Cerebellar cortex (tissue), 1 donor: ENCODE results near the gene STK16.
A peak's percentile ranks its signal among the peaks of the same experiment; 100 is the strongest.
"Not testable (repeated sequence)": the region's sequence is repeated elsewhere in the genome, so short reads cannot be mapped to it uniquely, and the experiment has no call there.

Experiments
- DNase-seq: peaks from one replicate; pipeline ENCODE4 v3.0.0-alpha.2; 2015; ENCODE audit warnings: low spot score

STK16 gene

GRCh38 chr2:219245148-219245898 lies at the start of gene STK16, which contains the start of gene GLB1L:
Gene STK16, plus strand, starts transcription at chr2:219245479. Its CDS starts 521 bp downstream, at chr2:219246000.
Gene GLB1L, minus strand, starts transcription at chr2:219245444. Its CDS starts 1,871 bp downstream, at chr2:219243573.
- DNase-seq: peak; percentile 92

- no peak for DNase-seq
These were observed 47.9 kb upstream of the STK16 start for GRCh38 chr2:219197388-219197787.

GRCh38 chr2:219198974-219199373 lies 46.3 kb upstream of the STK16 start:
- no peak for DNase-seq

- no peak for DNase-seq
These were observed 45.6 kb upstream of the STK16 start for GRCh38 chr2:219199470-219200211.

- not testable (repeated sequence) for DNase-seq
These were observed 44.6 kb upstream of the STK16 start for GRCh38 chr2:219200502-219201326.

- DNase-seq: not testable (repeated sequence)
These were observed 43.9 kb upstream of the STK16 start for GRCh38 chr2:219201331-219201730.

- DNase-seq: no peak
These were observed 40.7 kb upstream of the STK16 start for GRCh38 chr2:219204425-219205164.

GRCh38 chr2:219205165-219205538 lies 40.1 kb upstream of the STK16 start:
- DNase-seq: no peak

GRCh38 chr2:219205981-219206327 lies 39.3 kb upstream of the STK16 start:
- no peak for DNase-seq

- peak; percentile 93 for DNase-seq
These were observed 38.7 kb upstream of the STK16 start, which contains the start of gene ZFAND2B for GRCh38 chr2:219206328-219207133. Gene ZFAND2B, plus strand, starts transcription at chr2:219206782. Its CDS starts 206 bp downstream, at chr2:219206988.

- DNase-seq: peak; percentile 26
These were observed 38.0 kb upstream of the STK16 start for GRCh38 chr2:219207134-219207883.

- peak; percentile 51 for DNase-seq
These were observed 37.2 kb upstream of the STK16 start for GRCh38 chr2:219207884-219208740.

GRCh38 chr2:219209236-219210195 lies 35.8 kb upstream of the STK16 start:
- no peak for DNase-seq

GRCh38 chr2:219210196-219210885 lies 34.9 kb upstream of the STK16 start:
- no peak for DNase-seq

- no peak for DNase-seq
These were observed 34.4 kb upstream of the STK16 start for GRCh38 chr2:219210886-219211362.

GRCh38 chr2:219213026-219213415 lies 32.3 kb upstream of the STK16 start:
- DNase-seq: no peak

- no peak for DNase-seq
These were observed 31.7 kb upstream of the STK16 start for GRCh38 chr2:219213486-219214071.
